ENCODE data around the gene AK3. TPM values are rescaled to one million over a fixed set of nuclear protein-coding genes. Genes with fewer than 3 reads are reported as not detected.

Gene AK3
- total RNA-seq, 1 donor from 2014 or later, result 48.8 TPM

DNA sequence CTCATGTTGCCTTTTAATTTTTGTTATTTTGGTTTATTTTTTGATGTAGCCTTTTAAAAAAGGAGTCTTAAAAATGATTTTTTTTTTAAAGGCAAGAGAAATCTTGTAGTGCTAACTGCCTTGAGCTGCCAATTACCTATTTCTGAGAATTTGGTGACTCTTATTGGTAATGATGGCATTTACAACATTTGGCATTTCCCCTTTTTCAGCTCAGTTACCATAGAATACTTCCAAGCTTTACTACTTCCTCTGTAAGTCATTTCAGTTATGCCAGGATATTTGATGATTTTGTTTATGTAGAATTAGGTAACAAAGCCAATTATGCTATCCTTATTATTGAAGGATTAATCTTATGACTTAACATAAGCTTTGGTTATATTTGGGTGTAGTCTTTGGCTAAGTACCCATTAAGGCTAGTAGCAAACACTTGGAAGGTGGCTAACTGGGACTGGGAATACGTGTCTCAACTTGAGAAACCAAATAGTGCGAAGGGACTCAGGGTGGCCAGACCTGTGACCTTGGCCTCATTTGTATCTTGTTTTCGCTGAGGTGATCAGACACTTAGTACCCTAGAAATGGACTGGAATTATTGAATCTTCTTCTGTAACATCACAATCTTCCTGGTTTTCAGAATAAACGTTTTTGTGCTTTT lies 33.9 kb downstream of the AK3 start:
- no peak for DNase-seq (ENCODE audit: low read depth in 2 of 2)

DNA sequence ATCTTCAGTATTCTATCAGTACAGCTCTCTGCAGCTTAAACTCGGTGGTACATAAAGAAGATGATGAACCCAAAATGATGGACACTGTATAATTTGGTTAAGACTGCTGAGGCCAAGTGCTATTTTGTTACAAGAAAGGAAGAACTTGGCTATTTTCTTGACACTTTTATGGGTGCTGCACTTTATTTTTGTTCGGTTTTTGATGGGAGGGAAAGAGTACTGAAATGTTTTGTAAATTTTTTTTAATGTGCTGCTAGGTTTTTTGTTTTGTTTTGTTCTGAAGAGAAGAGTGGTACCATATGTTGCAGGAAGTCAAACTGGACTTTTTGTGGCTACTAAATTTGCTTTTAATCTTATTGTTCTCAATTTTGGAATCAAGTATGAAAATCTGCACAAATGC lies 35.0 kb downstream of the AK3 start:
- DNase-seq (ENCODE audit: low read depth in 2 of 2), result no peak

DNA sequence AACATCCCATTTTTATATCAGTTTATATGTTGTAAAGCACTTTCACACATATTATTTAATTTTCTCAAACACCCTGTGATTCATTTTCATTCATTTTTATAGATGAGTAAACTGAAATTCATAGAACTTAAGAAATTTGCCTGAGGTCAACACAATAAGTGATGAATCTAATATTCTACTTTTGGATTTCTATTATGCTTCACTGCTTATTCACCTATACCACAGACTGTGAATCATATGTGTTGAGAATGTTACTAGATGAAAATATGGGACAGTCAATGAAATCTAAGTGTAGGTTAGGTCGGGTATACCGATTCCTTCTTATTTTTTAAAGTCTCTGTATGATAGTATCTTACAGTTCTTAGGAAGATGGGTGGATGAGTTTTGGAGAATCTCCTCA lies 36.9 kb downstream of the AK3 start:
- DNase-seq (ENCODE audit: low read depth in 2 of 2), result no peak

DNA sequence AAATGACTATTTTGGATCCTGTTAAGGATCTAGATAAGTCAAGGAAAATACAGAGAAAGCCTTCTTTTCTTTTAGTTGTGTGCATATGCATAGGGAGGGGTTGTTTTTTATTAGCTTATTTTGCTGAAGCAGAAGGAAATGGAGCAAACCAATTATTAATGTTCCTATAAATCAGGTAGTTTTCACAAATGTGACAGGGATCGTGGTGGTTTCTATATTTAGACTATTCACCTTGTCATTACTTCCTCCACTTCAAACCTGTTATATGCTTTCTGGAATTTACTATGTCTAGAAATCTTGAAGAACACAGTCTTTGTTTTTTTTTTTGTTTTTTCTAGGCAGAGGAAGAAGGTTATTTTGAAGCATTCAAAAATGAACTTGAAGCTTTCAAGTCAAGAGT lies 39.5 kb downstream of the AK3 start:
- no peak for DNase-seq (ENCODE audit: low read depth in 2 of 2)

DNA sequence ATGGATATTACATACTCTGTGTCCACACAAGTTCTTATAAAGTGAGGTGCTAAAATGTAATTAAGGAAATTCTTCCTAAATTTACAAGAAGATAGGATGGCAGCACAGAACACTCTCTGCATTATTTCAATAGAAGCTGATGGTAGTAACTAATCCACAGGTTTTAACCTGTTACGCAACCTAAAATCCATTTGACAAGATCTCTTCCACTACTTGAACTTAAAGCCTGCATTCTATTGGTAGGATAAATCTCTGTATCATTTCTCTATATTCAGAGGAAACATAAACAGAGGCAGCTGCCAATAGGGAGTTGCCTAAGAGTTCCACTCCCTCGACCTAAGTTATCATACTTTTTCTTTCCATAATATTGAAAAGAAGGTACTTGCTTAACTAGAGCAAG lies 40.1 kb downstream of the AK3 start:
- no peak for DNase-seq (ENCODE audit: low read depth in 2 of 2)

DNA sequence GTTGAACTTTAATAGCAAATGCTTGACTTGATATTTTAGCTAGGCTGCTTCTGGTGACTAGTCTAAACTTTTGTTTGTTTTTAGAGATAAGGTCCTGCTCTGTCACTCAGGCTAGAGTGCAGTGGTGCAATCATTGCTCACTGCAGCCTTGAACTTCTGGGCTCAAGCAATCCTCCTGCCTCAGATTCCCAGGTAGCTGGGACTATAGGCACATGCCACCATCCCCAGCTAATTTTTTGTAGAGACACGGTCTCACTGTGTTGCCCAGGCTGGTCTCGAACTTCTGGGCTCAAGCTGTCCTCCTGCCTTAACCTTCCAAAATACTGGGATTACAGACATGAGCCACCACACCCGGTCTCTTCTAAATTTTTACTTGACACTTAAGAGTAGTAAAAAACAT lies 40.9 kb downstream of the AK3 start:
- DNase-seq (ENCODE audit: low read depth in 2 of 2), result no peak

DNA sequence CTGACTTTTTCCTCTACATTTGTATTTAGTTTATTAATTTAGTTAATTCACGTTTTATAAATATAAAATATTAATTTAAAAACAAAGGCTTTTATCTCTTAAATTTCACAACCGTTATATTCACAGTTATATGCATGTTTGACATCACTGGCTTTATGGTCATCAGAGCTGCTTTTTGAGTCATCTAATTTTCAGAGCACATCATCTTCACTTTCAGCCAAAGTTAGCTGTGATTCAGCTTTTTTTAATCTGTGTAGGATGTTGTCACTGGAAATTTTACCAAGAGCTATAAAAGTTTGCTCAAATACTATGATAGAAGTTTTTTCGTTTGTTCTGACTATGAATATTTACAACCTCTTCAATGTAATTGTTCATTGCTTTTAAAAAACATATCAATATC lies 49.2 kb downstream of the AK3 start:
- no peak for DNase-seq (ENCODE audit: low read depth in 2 of 2)

DNA sequence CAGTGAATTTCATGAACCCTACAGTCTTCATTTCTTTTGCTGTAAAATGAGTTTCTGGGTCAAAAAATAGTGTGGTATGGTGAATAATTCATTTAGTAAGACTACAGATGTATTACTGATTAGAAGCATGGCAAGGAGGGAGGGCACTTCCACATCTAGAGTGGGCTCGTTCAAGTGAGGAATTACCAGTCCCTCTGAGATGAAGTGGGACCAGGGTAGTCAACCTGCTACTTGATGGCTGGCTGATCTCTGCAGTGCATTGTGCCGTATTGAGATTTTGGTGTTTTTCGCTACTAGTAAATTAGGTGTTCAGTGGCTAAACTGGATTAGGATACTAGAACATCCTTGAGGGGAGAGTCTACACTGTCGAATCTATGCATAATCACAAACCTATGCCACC lies 50.9 kb downstream of the AK3 start:
- DNase-seq (ENCODE audit: low read depth in 2 of 2), result no peak

DNA sequence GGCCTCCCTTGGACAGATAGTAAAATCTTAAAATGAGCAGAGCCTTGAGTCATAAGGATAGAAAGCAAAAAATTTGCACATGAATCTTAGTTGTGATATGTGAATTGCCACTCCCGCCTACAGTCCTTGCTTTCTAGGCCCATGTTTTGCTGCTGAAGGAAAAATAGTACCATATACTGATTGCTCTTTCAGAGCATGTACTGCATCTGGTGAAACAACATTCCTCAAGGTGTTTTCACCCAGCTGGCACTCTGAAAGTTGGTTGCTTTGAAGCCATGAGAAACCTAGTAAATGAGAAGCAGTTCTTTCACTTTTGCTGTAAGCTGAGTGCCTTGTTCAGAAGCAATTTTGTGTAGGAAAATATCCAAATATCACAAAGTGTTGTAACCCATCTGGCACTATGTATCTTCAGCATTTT lies 51.3 kb downstream of the AK3 start:
- no peak for DNase-seq (ENCODE audit: low read depth in 2 of 2)

DNA sequence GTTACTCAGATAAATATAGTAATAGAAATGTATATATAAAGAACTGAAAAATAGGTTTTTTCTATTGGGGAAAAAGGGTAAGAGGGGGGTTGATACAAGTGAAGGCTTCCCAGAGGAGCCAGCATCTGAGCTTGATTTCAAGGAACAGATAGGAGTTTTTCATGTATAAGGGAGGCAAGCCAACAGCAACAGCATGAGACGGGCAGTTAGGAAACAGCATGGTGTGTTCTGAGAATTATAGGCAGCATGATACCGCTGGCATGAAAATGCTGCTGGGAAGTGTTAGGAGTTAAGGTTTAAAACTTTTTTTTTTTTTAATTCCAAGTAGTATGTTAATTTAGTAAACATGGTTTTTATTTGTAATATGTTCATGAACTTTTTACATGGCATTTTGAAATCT lies 52.0 kb downstream of the AK3 start:
- DNase-seq (ENCODE audit: low read depth in 2 of 2), result no peak

DNA sequence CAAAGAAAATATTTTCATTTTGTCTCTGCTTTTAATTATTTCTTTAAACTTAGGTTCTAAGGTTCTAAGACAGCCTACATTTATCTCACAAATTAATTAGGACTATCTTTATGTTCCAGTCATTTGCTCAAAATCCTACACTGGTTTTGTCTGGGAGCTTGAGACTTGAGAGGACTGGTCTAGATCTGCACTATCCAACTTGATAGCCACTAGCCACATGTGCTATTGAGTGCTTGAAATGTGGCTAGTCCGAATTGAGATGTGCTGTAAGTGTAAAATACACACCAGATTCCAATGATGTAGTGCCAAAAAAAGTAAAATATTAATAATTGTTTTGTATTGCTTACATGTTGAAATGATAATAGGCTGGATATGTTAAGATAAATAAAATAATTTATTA lies 54.4 kb downstream of the AK3 start:
- no peak for DNase-seq (ENCODE audit: low read depth in 2 of 2)

DNA sequence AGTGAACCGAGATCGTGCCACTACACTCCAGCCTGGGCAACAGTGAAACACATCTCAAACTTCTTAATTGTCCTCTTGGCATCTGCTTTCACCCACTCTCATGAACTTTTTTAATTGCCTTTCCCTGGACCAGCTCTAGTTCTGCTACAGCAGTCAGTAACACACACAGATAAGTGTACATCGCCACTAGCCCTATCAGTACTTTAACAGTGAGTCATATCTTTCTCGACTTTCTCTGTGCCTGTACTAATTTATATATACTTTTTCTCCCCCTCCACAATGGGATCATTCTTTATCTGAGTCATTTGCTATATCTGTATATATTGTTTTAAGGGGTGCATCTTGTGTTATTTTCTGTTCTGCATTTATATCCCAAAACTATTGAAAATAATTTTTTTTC lies 54.9 kb downstream of the AK3 start:
- no peak for DNase-seq (ENCODE audit: low read depth in 2 of 2)

DNA sequence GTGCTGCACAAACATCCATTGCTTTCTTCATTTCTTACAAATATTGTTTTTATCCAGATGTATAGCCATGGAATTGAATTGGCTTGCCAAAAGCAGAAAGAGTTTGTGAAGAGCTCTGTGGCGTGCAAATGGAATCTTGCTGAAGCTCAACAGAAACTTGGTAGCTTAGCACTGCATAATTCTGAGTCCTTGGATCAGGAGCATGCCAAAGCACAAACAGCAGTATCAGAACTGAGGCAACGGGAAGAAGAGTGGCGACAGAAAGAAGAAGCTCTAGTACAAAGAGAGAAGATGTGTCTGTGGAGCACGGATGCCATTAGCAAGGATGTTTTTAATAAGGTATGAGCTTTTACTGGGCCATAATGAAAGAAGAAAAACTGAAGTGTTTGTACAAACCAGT lies 56.2 kb downstream of the AK3 start:
- no peak for DNase-seq (ENCODE audit: low read depth in 2 of 2)

DNA sequence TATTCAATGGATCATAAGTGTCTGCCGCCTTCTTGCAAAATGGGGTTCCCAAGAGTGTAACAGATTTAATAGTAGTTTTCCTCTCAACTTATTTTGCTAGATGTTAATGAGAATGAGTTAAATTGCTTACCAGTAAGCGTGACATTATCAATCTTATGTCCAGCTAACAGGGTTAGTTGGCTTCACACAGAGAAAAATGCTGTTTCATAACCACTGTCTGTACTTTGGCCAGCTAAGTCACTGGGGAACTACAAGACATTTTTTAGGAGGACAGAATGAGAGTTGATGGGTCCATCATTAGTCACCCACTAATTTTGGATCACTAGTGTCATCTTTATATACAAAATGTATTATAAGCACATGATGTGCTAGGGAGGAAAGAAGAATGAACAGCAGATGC lies 60.3 kb downstream of the AK3 start:
- no peak for DNase-seq (ENCODE audit: low read depth in 2 of 2)

DNA sequence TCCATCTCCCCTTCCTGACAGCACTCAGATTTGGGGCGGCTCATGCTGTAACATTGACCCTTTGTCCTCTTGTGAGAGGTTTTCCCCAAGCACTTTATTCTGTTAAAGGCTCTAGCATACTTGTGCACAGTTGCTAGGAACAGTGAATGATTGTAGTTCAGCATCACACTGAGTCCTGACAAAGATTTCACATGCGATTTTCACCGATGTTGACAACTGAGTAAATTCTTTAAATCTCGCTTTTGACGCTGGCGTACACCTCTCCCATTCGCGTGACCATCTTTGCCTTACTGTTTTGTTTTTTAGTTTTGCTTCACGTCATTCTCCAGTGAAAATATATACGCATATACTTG lies 60.9 kb downstream of the AK3 start:
- DNase-seq (ENCODE audit: low read depth in 2 of 2), result peak in 1 of 2 donors; percentile 16

DNA sequence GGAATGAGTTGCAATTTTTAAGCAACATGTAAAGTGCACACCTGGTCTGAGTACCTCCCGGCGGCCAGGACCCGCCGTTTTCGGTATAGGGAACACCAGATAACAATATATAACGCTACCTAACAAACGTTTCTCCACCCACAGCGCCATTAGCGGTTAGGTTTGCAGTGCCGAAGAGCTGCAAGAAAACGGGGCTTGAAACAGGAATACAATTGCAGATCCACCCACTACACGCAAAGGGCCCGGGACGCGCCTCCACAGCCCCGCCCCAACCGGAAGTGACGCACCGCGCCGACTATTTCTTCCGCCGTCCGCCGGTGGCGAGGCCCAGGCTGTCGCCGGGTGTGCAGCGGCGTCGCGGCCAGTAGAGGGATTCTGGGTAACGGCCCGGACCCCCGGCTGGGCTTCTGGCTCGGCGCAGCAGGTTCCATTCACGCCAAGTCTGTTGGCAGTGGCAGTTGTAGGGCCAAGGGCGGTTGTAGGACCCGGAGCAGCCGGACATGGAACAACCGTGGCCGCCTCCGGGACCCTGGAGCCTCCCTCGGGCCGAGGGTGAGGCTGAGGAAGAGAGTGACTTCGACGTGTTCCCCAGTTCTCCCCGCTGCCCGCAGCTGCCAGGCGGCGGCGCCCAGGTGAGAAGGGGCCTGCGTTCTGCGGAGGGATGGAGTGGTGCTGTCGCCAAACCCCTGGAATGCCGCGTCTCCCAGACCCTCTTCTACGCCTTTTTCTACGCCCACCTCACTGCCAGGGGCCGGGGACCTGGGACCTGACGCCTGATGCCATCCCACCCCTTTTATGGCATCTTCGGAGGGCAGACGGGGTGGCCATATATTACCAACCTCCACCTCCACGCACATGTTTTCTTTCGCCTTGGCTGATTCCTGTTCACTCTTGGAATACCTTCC lies 61.5 kb downstream of the AK3 start, which contains the start of gene CDC37L1:
TSS of gene CDC37L1 (plus strand) at position 302 of the 905 bp plus-strand sequence. CDS start at position 501, 199 bp downstream.
- DNase-seq (ENCODE audit: low read depth in 2 of 2), result peak; percentile 94 to 97

DNA sequence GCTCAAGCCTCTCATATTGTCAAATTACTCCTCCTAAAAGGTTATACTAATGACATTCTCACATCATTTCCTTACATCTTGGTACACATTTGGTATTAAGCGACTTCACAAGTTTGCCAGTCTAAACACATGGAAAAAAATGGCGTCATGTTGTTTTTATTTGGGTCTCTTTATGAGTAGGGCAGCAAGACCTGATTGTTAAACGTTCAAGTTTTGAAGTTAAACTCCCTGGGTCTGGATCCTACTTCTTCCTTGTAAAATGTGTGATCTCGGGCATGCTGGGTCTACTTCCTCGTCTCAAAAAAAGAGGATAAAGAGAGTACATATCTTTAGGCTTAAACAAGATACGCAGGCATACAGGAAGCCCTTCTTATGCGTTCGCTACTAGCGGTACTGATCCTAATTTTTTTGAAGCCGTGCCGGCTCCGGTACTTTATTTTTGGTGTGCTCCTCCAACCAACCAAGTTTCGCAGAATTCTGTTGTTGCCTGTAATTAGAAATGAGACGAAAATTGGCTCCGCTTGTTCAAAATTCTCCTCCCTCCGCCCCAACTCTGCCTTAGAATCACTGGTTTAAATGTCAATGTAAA lies 62.2 kb downstream of the AK3 start:
- DNase-seq (ENCODE audit: low read depth in 2 of 2), result peak; percentile 40 to 45

DNA sequence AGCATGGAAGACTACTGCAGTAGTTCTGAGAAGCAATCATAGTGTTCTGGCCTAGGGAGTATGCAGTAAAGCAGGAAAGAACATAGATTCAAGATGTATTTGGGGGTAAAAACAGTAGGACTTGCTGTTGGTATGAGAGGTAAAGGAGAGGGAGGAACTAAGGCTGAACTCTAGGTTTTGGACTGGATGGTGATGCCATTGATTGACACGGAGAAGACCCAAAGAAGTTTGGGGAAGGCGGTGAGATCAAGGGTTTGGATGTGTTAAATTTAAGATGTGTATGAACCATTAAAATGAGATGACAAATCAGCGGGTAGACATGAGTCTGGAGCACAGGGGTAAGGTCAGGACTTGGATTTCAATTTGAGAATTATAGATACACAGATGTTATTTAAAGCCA lies 63.6 kb downstream of the AK3 start:
- no peak for DNase-seq (ENCODE audit: low read depth in 2 of 2)

DNA sequence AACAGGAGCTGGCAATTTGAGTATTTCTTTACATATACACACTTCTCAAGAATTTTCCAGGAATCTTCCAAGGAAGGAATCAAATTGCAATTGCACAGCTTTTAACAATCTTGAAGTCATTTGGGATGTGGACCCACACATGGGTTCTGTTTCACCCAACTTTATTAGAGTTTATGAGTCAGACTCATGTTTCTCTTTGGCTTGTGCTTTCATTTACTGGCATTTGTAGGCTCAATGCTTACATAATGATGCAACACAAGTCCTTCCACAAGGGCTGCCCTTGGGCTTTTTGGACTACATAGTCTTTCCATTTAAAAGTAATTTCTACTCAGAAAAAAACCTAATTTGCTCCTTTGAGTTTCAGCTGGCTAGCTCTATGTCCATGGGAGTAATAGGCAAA lies 66.2 kb downstream of the AK3 start:
- DNase-seq (ENCODE audit: low read depth in 2 of 2), result no peak

DNA sequence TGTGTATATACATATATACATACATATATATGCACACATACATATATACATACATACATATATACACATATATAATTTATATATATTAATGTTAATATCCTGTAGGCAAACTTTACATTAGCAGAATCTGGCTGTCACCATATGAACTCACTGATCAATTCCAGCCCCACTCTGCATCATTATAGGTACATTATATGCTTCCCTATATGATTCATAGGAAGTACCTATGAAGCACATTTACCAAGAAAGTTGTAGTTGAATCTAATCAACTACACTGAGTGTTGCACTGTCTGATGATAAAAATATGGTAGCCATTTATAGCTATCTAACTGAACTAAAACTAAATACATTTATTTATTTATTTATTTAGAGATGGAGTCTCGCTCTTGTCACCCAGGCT lies 69.3 kb downstream of the AK3 start:
- DNase-seq (ENCODE audit: low read depth in 2 of 2), result no peak

DNA sequence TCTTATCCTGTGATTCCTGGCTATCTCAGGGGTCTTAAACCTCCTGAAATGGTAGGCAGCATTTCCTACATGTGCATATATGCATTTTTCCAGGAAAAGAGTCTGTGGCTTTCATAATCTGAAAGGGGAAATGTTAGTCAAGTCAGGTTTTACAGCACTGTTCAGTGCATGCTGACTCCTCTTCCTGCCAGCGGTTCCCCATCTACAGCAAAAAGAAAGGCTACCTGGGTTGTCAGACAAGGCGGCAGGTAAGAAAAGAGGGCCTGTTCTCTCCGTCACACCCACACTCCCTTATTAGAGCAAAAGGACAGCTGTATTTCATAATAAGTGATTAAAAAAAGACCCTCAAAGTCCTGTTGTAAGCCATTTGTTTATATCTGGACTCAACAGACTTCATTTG lies 70.4 kb downstream of the AK3 start:
- DNase-seq (ENCODE audit: low read depth in 2 of 2), result no peak

DNA sequence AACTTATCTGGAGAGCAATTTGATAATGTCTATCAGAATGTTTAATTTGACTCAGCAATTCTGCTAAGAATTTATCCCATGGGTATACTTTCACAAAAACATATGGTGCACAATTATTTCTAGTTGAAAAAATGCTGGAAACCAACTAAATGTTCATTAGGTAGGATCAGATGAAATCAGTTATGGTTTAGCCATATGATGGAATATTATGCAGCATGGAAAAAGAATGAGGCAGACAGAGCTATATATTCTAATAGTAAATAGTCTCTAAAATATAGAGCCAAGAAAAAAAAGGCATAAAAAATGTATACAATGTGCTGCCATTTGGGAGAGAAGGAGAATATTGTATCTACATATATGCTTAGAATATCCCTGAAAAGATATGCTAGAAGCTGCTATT lies 71.1 kb downstream of the AK3 start:
- no peak for DNase-seq (ENCODE audit: low read depth in 2 of 2)

DNA sequence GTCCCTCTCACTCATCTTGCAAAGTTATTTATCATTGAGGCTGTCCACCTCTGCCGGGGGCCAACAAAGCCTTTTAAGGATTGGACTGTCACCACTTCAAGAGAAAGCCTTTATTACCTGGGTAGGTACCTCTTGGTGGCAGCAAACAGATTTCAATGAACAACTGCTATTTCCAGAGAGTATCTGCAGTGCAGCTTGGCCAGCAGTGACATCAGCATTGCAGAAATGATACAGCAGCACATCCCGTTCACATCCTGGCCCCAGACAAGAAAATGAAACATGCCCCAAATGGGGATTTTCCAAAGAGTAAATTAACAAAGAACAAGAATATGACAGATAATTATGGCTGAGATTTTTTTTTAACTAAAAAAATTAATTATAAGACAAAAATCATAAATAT lies 72.4 kb downstream of the AK3 start:
- no peak for DNase-seq (ENCODE audit: low read depth in 2 of 2)

Measured in dermis microvascular lymphatic vessel endothelial cell (primary cell).